WTC11 (cell line): ENCODE data around the gene TNFRSF13B.

Experiments used
- ATF1 ChIP-seq: sonication (generic); formaldehyde crosslinking; IDR thresholded peaks from 2 replicates; pipeline ENCODE4 v1.8.1; 2023; ENCODE audit warnings: mild to moderate bottlenecking, moderate library complexity, missing genetic modification reagents
- CREM ChIP-seq: sonication (generic); formaldehyde crosslinking; IDR thresholded peaks from 2 replicates; pipeline ENCODE4 v1.8.1; 2022; ENCODE audit warnings: mild to moderate bottlenecking, missing genetic modification reagents, moderate library complexity
- TEAD4 ChIP-seq: sonication (generic); formaldehyde crosslinking; IDR thresholded peaks from 2 replicates; pipeline ENCODE4 v1.8.0; 2022; ENCODE audit warnings: mild to moderate bottlenecking, missing genetic modification reagents
- TP53 ChIP-seq: sonication (generic); formaldehyde crosslinking; IDR thresholded peaks from 2 replicates; pipeline ENCODE4 v1.8.1; 2023; ENCODE audit warnings: mild to moderate bottlenecking, missing genetic modification reagents
- TF ChIP-seq, protein P1 (sequence below): fragments of 200-600 bp; IDR thresholded peaks from 2 replicates; pipeline ENCODE4 v1.8.0; 2022; ENCODE audit warnings: antibody characterized with exemption
- TF ChIP-seq, protein P2 (sequence below): fragments of 250-450 bp; sonication (Bioruptor Pico); conservative IDR thresholded peaks from 2 replicates; pipeline ENCODE4 v1.9.0; 2021; ENCODE audit warnings: mild to moderate bottlenecking
- TF ChIP-seq, protein P3 (sequence below): sonication (generic); formaldehyde crosslinking; IDR thresholded peaks from 2 replicates; pipeline ENCODE4 v1.8.0; 2022; ENCODE audit warnings: mild to moderate bottlenecking, missing genetic modification reagents
- TF ChIP-seq, protein P4 (sequence below): sonication (generic); formaldehyde crosslinking; IDR thresholded peaks from 2 replicates; pipeline ENCODE4 v1.8.1; 2022; ENCODE audit warnings: low read depth, missing genetic modification reagents, borderline replicate concordance
- TF ChIP-seq, protein P5 (sequence below): fragments of 250-450 bp; sonication (Bioruptor Pico); IDR thresholded peaks from 2 replicates; pipeline ENCODE4 v2.1.2; 2022; ENCODE audit warnings: mild to moderate bottlenecking, moderate library complexity

DNA sequence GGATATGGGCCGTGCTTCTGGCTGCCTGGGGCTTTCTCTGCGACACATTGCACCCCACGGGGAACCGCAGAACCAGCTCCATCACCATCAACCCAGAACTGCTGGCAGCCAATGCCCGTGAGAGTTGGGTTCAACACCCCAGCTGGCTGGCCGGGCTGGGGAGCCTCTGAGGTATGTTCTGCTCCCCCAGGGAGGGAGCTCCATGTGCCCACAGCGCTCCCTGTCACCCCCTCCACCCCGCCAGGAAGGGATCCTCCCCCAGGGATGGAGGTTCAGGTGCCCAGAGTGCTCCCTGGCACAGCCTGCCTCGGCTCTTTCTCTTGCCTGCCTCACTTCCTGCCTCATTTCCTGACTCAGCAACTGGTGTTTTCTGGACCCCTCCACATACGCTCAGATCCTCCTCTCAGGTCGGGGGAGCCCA, 46.1 kb upstream of the TNFRSF13B start:
- TF ChIP-seq, protein P1, sequence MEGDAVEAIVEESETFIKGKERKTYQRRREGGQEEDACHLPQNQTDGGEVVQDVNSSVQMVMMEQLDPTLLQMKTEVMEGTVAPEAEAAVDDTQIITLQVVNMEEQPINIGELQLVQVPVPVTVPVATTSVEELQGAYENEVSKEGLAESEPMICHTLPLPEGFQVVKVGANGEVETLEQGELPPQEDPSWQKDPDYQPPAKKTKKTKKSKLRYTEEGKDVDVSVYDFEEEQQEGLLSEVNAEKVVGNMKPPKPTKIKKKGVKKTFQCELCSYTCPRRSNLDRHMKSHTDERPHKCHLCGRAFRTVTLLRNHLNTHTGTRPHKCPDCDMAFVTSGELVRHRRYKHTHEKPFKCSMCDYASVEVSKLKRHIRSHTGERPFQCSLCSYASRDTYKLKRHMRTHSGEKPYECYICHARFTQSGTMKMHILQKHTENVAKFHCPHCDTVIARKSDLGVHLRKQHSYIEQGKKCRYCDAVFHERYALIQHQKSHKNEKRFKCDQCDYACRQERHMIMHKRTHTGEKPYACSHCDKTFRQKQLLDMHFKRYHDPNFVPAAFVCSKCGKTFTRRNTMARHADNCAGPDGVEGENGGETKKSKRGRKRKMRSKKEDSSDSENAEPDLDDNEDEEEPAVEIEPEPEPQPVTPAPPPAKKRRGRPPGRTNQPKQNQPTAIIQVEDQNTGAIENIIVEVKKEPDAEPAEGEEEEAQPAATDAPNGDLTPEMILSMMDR: no peak
- TF ChIP-seq, protein P2, sequence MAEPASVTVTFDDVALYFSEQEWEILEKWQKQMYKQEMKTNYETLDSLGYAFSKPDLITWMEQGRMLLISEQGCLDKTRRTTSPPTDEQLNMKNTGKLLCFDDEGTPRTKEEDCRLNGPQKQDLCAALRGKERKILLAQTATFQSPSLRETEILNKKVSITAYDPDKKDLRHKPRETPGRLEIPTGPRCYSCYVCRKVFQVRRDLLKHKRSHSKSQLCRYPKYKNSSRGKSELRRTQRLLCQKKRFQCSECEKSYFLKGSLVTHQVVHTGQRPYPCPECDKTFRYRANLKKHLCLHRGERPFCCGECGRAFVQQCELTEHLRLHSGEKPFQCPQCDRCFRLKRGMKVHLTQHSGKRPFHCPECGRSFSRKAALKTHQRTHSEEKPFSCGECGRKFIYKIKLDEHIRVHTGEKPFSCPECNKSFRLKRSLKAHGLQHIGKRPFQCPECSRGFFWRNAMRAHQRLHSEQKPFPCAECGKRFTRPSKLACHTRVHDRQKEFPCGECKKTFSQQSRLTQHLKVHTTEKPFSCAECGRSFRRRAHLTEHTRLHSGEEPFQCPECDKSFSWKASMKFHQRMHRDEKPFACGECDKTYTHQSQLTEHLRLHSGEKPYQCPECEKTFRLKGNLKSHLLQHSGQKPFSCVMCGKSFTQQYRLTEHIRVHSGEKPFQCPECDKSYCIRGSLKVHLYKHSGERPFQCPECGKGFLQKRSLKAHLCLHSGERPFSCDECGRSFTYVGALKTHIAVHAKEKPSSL (CRISPR knock-in tag): no peak
- TF ChIP-seq, protein P3, sequence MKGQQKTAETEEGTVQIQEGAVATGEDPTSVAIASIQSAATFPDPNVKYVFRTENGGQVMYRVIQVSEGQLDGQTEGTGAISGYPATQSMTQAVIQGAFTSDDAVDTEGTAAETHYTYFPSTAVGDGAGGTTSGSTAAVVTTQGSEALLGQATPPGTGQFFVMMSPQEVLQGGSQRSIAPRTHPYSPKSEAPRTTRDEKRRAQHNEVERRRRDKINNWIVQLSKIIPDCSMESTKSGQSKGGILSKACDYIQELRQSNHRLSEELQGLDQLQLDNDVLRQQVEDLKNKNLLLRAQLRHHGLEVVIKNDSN (CRISPR knock-in tag): no peak
- TF ChIP-seq, protein P4, sequence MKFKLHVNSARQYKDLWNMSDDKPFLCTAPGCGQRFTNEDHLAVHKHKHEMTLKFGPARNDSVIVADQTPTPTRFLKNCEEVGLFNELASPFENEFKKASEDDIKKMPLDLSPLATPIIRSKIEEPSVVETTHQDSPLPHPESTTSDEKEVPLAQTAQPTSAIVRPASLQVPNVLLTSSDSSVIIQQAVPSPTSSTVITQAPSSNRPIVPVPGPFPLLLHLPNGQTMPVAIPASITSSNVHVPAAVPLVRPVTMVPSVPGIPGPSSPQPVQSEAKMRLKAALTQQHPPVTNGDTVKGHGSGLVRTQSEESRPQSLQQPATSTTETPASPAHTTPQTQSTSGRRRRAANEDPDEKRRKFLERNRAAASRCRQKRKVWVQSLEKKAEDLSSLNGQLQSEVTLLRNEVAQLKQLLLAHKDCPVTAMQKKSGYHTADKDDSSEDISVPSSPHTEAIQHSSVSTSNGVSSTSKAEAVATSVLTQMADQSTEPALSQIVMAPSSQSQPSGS (CRISPR knock-in tag): no peak
- TF ChIP-seq, protein P5, sequence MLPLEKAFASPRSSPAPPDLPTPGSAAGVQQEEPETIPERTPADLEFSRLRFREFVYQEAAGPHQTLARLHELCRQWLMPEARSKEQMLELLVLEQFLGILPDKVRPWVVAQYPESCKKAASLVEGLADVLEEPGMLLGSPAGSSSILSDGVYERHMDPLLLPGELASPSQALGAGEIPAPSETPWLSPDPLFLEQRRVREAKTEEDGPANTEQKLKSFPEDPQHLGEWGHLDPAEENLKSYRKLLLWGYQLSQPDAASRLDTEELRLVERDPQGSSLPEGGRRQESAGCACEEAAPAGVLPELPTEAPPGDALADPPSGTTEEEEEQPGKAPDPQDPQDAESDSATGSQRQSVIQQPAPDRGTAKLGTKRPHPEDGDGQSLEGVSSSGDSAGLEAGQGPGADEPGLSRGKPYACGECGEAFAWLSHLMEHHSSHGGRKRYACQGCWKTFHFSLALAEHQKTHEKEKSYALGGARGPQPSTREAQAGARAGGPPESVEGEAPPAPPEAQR: no peak
- TF ChIP-seq TP53 (CRISPR knock-in tag) (no peak), TEAD4 (CRISPR knock-in tag) (no peak), ATF1 (no peak), CREM (no peak)
